H1 (cell line): ENCODE measurements around the gene PTBP1. TPM values are rescaled to one million over a fixed set of nuclear protein-coding genes. Genes with fewer than 3 reads are reported as not detected.
A peak's percentile ranks its signal among the peaks of the same experiment; 100 is the strongest.

Experiments used
- CTCF ChIA-PET: fragments of 300-600 bp; sonication (Branson Sonifier 250); formaldehyde crosslinking; loops from one replicate; lab custom pipeline; 2021; ENCODE audit not compliant: partially characterized antibody; lab: Charles Lee
- POLR2A ChIA-PET: fragments of 300-600 bp; sonication (Branson Sonifier 250); formaldehyde crosslinking; loops from one replicate; lab custom pipeline; 2021; ENCODE audit warnings: inconsistent platforms; ENCODE audit not compliant: partially characterized antibody; lab: Charles Lee
- DNase-seq, 2 experiments: peaks; one replicate each; pipeline versions ENCODE4 v3.0.0 to v3.0.0-alpha.2; 2010 to 2022; ENCODE audit warnings: low spot score in 2 of 2, low read depth in 1 of 2, mixed read lengths in 1 of 2
- FAIRE-seq: peaks from 2 replicates; lab custom pipeline; 2011; peaks lifted over from hg19 to GRCh38; lab: Jason Lieb, UNC
- H2AFZ ChIP-seq: 2 replicates; pipeline ENCODE4 v1.8.1; 2012; ENCODE audit warnings: low read length, inconsistent platforms
- H2AK5ac ChIP-seq: 2 replicates; pipeline ENCODE4 v1.6.1; 2013; ENCODE audit warnings: low read depth, low read length
- H2BK120ac ChIP-seq: replicated peaks from 2 replicates; pipeline ENCODE3; 2013; ENCODE audit warnings: low read depth, low read length, inconsistent platforms
- H2BK12ac ChIP-seq: 2 replicates; pipeline ENCODE4 v1.6.1; 2013; ENCODE audit warnings: low read depth, low read length
- H2BK15ac ChIP-seq: 2 replicates; pipeline ENCODE4 v1.6.1; 2013; ENCODE audit warnings: low read length
- H2BK20ac ChIP-seq: 2 replicates; pipeline ENCODE4 v1.6.1; 2013; ENCODE audit warnings: low read length
- H2BK5ac ChIP-seq: 2 replicates; pipeline ENCODE4 v1.6.1; 2013; ENCODE audit warnings: low read depth, low read length
- H3K14ac ChIP-seq: 2 replicates; pipeline ENCODE4 v1.6.1; 2013; ENCODE audit warnings: inconsistent platforms; ENCODE audit not compliant: insufficient read length
- H3K18ac ChIP-seq: 2 replicates; pipeline ENCODE4 v1.6.1; 2013; ENCODE audit warnings: low read length; ENCODE audit errors: extremely low read depth
- H3K23ac ChIP-seq: 2 replicates; pipeline ENCODE4 v1.6.1; 2013; ENCODE audit warnings: inconsistent platforms; ENCODE audit not compliant: insufficient read length
- H3K23me2 ChIP-seq: 2 replicates; pipeline ENCODE4 v1.6.1; 2013; ENCODE audit warnings: low read depth, low read length
- H3K27ac ChIP-seq: 2 replicates; pipeline ENCODE4 v1.6.1; 2011; ENCODE audit warnings: low read depth, low read length, inconsistent platforms
- H3K27me3 ChIP-seq, 4 experiments: replicated peaks in 1 of 4; 1 replicate in 1 of 4; 2 replicates in 3 of 4; pipeline versions ENCODE4 v1.6.1 to v1.8.1; 2011 to 2013; ENCODE audit warnings: low read length in 3 of 4, mild to moderate bottlenecking in 3 of 4, inconsistent platforms in 2 of 4, mixed read lengths in 2 of 4, moderate library complexity in 1 of 4; ENCODE audit not compliant: control insufficient read depth in 3 of 4, insufficient read depth in 3 of 4; ENCODE audit errors: extremely low read depth in 1 of 4
- H3K36me3 ChIP-seq, 4 experiments: 2 replicates each; pipeline versions ENCODE4 v1.6.1 to v1.8.1; 2011 to 2013; ENCODE audit warnings: mild to moderate bottlenecking in 4 of 4, low read length in 3 of 4, moderate library complexity in 2 of 4, control low read depth in 1 of 4, inconsistent platforms in 1 of 4; ENCODE audit not compliant: insufficient read depth in 4 of 4, control insufficient read depth in 2 of 4
- H3K4ac ChIP-seq: replicated peaks from 2 replicates; pipeline ENCODE3; 2013; ENCODE audit warnings: low read length, low read depth, mixed read lengths, inconsistent platforms; ENCODE audit not compliant: insufficient read length
- H3K4me1 ChIP-seq, 4 experiments: replicated peaks in 1 of 4; 1 replicate in 1 of 4; 2 replicates in 3 of 4; pipeline versions ENCODE4 v1.6.1 to v1.8.1; 2011 to 2013; ENCODE audit warnings: low read length in 3 of 4, inconsistent platforms in 2 of 4, mixed read lengths in 1 of 4; ENCODE audit not compliant: insufficient read depth in 4 of 4, control insufficient read depth in 3 of 4
- H3K4me2 ChIP-seq, 2 experiments: 2 replicates each; pipeline versions ENCODE4 v1.6.1 to v1.8.1; 2011 to 2013; ENCODE audit warnings: low read depth in 2 of 2, low read length in 2 of 2, control low read depth in 1 of 2, inconsistent platforms in 1 of 2, mild to moderate bottlenecking in 1 of 2; ENCODE audit not compliant: insufficient read depth in 1 of 2
- H3K4me3 ChIP-seq, 4 experiments: fragments of 200-600, 300-600 bp in 1 of 4; sonication (generic), shearing (Covaris generic), sonication (Bioruptor Twin) in 1 of 4; 2 replicates each; pipeline versions ENCODE4 v1.5.1 to v1.8.1; 2011 to 2016; ENCODE audit warnings: low read length in 4 of 4, low read depth in 3 of 4, control low read depth in 2 of 4, inconsistent platforms in 2 of 4, mild to moderate bottlenecking in 2 of 4, mixed read lengths in 1 of 4, moderate library complexity in 1 of 4; ENCODE audit not compliant: insufficient read depth in 2 of 4; ENCODE audit errors: extremely low read depth in 1 of 4
- H3K56ac ChIP-seq: replicated peaks from 2 replicates; pipeline ENCODE3; 2013; ENCODE audit warnings: low read depth, mild to moderate bottlenecking, mixed read lengths, low read length, inconsistent platforms; ENCODE audit not compliant: insufficient read length
- H3K79me1 ChIP-seq: 2 replicates; pipeline ENCODE4 v1.6.1; 2013; ENCODE audit warnings: low read depth, low read length, control low read depth
- H3K79me2 ChIP-seq, 2 experiments: 2 replicates each; pipeline versions ENCODE4 v1.6.1 to v1.8.1; 2012 to 2013; ENCODE audit warnings: low read length in 2 of 2, mild to moderate bottlenecking in 2 of 2, inconsistent platforms in 1 of 2; ENCODE audit not compliant: insufficient read depth in 2 of 2, control insufficient read depth in 1 of 2
- H3K9ac ChIP-seq, 4 experiments: replicated peaks in 1 of 4; 1 replicate in 1 of 4; 2 replicates in 3 of 4; pipeline versions ENCODE4 v1.6.1 to v1.8.1; 2011 to 2013; ENCODE audit warnings: low read depth in 3 of 4, low read length in 3 of 4, control low read depth in 2 of 4, mild to moderate bottlenecking in 2 of 4, moderate library complexity in 2 of 4, inconsistent platforms in 1 of 4; ENCODE audit errors: extremely low read depth in 1 of 4
- H3K9me3 ChIP-seq, 2 experiments: 2 replicates each; pipeline versions ENCODE4 v1.6.1 to v1.8.1; 2012 to 2013; ENCODE audit warnings: mild to moderate bottlenecking in 2 of 2, moderate library complexity in 2 of 2, control low read depth in 1 of 2, inconsistent platforms in 1 of 2, low read depth in 1 of 2, low read length in 1 of 2, mixed read lengths in 1 of 2; ENCODE audit not compliant: insufficient read depth in 2 of 2
- H4K20me1 ChIP-seq, 2 experiments: replicated peaks in 1 of 2; 2 replicates each; pipeline versions ENCODE3 to v1.8.1; 2011 to 2013; ENCODE audit warnings: inconsistent platforms in 2 of 2, low read length in 2 of 2, mild to moderate bottlenecking in 1 of 2; ENCODE audit not compliant: insufficient read depth in 2 of 2, control insufficient read depth in 1 of 2
- H4K5ac ChIP-seq: 2 replicates; pipeline ENCODE4 v1.6.1; 2013; ENCODE audit warnings: low read length, low read depth, mixed read lengths, inconsistent platforms; ENCODE audit not compliant: insufficient read length
- H4K8ac ChIP-seq: 2 replicates; pipeline ENCODE4 v1.8.0; 2013; ENCODE audit warnings: mild to moderate bottlenecking, moderate library complexity, low read length, inconsistent platforms; ENCODE audit not compliant: insufficient read depth; ENCODE audit errors: extremely low read depth
- H4K91ac ChIP-seq: replicated peaks from 2 replicates; pipeline ENCODE3; 2013; ENCODE audit warnings: low read length, mixed read lengths, inconsistent platforms; ENCODE audit not compliant: insufficient read length
- BACH1 ChIP-seq: IDR thresholded peaks from 2 replicates; pipeline ENCODE4 v1.6.1; 2012; ENCODE audit warnings: low read length, improper control_type of control experiment
- KDM1A ChIP-seq: fragments of 200-600, 300-600 bp; sonication (generic); IDR thresholded peaks from 2 replicates; pipeline ENCODE4 v1.7.1; 2016; ENCODE audit warnings: mild to moderate bottlenecking, low read length, borderline replicate concordance
- TCF12 ChIP-seq: IDR thresholded peaks from 2 replicates; pipeline ENCODE4 v1.6.1; 2011; ENCODE audit warnings: low read depth, mild to moderate bottlenecking, low read length
- WGBS, 2 experiments: shearing (Covaris generic) in 1 of 2; methylation state at CpG; one replicate each; pipeline versions ENCODE4 v1.1.6 to v1.1.7; 2013 to 2015; ENCODE audit warnings: low lambda C conversion rate in 2 of 2, mixed read lengths in 2 of 2, inconsistent platforms in 1 of 2, low coverage in 1 of 2, missing lambda C conversion rate in 1 of 2; ENCODE audit not compliant: insufficient replicate concordance in 2 of 2, insufficient coverage in 1 of 2, insufficient read length in 1 of 2; ENCODE audit errors: extremely low coverage in 1 of 2, missing lambda C conversion rate in 1 of 2; 5-methylcytosine and 5-hydroxymethylcytosine counted together
- polyA plus RNA-seq, 7 experiments: library from polyadenylated mRNA; depleted of rRNA in 3 of 7; stranded (reverse) in 5 of 7; unstranded in 2 of 7; fragments of >200 nt in 5 of 7; fragments of 200-250 nt in 2 of 7; gene quantifications; 1 replicate in 5 of 7; 2 replicates in 1 of 7; 4 replicates in 1 of 7; pipeline versions ENCODE4 v1.2.1 to v1.2.3, GENCODE V29; 2011 to 2013; ENCODE audit warnings: missing spikeins in 2 of 7, mixed read lengths in 2 of 7
- total RNA-seq: library from RNA; stranded (reverse); fragmentation: NEBNext Ultra II Directional; extraction: Animal tissue kit (Norgen Biotek cat#: 25700); gene quantifications from 2 replicates; pipeline ENCODE4 v1.2.1, GENCODE V29; 2021
- TF ChIP-seq, protein P1 (sequence below), 3 experiments: IDR thresholded peaks; 1 replicate in 2 of 3; 2 replicates in 1 of 3; pipeline versions ENCODE4 v1.5.1 to v1.6.1; 2011; ENCODE audit warnings: low read length in 3 of 3, mild to moderate bottlenecking in 3 of 3, inconsistent platforms in 2 of 3, low read depth in 1 of 3, moderate library complexity in 1 of 3; ENCODE audit not compliant: insufficient read depth in 1 of 3; ENCODE audit errors: control extremely low read depth in 1 of 3

Gene PTBP1
- total and polyA plus RNA-seq, 2 of the 8 experiments (the other 6 are each of a cell fraction or from before 2014, with no cell fraction given), result 528 to 888 TPM

DNA sequence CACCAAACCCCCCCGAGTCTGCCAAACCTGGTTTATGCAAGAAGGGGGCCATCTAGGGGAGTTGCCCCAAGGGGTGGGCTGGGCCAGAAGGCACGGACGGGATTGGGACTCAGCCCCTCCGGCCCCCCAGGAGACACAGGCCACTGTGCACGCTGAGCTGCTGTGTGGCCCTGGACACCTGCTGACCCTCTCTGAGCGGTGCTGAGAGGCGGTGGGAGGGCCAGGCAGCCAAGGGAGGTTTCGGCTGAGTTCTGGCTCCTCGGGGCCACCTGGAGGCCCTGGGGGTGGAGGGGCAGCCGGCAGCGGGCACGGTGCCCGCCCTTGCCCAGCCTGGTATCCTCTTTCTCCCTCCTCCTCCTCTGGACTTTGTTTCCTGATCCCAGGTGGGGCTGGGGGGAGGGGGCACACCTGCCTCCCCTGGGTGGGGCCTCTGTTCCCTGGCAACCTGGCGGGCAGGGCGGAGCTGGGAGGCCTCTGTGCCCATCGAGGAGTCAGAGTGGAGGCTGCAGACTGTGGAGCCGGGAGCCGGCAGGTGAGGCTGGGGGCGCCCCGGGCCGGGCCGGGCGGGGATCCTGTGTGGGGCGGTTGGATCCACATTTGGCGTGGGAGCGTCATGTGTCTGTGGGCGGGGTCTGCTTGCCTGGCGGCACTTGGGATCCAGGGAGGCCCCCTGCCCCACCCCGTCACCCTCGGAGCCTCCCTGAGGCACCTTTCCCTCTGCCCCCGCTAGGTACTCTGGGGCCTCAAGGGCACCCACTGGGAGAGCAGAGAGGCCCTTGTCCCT lies 46.4 kb upstream of the PTBP1 start, which contains the start of gene MISP:
TSS of gene MISP (plus strand) at position 473 of the 784 bp plus-strand sequence. CDS start 5,835 bp downstream, outside the sequence.
- Histone ChIP-seq H3K4ac (no peak within 1 kb of the TSS), H4K8ac (peak within 1 kb of the TSS; percentile 65; the same call in 1 of the 2 replicates), H3K79me1 (no peaks in the 10 kb centered on the region), H3K27me3 (no peaks in the 10 kb centered on the region), H4K91ac (no peak within 1 kb of the TSS), H3K4me2 (no peak within 1 kb of the TSS), H3K9ac (no peak within 1 kb of the TSS), H3K23ac (no peak within 1 kb of the TSS), H3K79me2 (no peaks in the 10 kb centered on the region), H3K23me2 (no peaks in the 10 kb centered on the region), H2BK120ac (no peak within 1 kb of the TSS), H3K9me3 (peaks cover 5 to 14% of the 10 kb centered on the region in 2 experiments; a peak in 2 of 4 replicates), H4K5ac (no peak within 1 kb of the TSS), H4K20me1 (peaks cover 0 to 1% of the 10 kb centered on the region in 2 experiments), H3K56ac (no peak within 1 kb of the TSS), H2BK15ac (no peak within 1 kb of the TSS), H2BK12ac (no peak within 1 kb of the TSS), H2AK5ac (no peak within 1 kb of the TSS), H2BK5ac (no peak within 1 kb of the TSS), H2AFZ (no peak within 1 kb of the TSS), H2BK20ac (no peak within 1 kb of the TSS), H3K4me3 (no peak within 1 kb of the TSS), H3K18ac (no peak within 1 kb of the TSS; the same call in 1 of the 2 replicates), H3K27ac (no peak within 1 kb of the TSS), H3K14ac (no peak within 1 kb of the TSS), H3K36me3 (no peaks in the 10 kb centered on the region), H3K4me1 (peaks cover 0 to 5% (median 3%) of the 10 kb centered on the region in 4 experiments; a peak in 3 of 7 replicates)
- ChIA-PET POLR2A (no interaction called here), CTCF (interaction anchor here (0.6 kb wide), 1 partner anchor 116 kb away, joined by 3 read pairs; no protein-coding TSS in a partner anchor)
- WGBS, 2 experiments, result 91% methylated on average over 7 of the region's 31 CpGs; no CpG with 5 or more reads in 1 of the 2 experiments
- FAIRE-seq, result no peak
- TF ChIP-seq TCF12 (no peak), BACH1 (no peak), KDM1A (peak; percentile 46; the same call in 1 of the 2 replicates)
- TF ChIP-seq, protein P1, sequence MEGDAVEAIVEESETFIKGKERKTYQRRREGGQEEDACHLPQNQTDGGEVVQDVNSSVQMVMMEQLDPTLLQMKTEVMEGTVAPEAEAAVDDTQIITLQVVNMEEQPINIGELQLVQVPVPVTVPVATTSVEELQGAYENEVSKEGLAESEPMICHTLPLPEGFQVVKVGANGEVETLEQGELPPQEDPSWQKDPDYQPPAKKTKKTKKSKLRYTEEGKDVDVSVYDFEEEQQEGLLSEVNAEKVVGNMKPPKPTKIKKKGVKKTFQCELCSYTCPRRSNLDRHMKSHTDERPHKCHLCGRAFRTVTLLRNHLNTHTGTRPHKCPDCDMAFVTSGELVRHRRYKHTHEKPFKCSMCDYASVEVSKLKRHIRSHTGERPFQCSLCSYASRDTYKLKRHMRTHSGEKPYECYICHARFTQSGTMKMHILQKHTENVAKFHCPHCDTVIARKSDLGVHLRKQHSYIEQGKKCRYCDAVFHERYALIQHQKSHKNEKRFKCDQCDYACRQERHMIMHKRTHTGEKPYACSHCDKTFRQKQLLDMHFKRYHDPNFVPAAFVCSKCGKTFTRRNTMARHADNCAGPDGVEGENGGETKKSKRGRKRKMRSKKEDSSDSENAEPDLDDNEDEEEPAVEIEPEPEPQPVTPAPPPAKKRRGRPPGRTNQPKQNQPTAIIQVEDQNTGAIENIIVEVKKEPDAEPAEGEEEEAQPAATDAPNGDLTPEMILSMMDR (IDR thresholded peaks at IDR 0.05; ENCODE audit: control extremely low read depth in 1 of 3, insufficient read depth in 1 of 3, low read depth in 1 of 3, low read length in 3 of 3), result no peak
- DNase-seq, result no peak
